Adrenal gland (tissue), 5 donors: ENCODE measurements around the gene RBMS1.

Experiments used
- CTCF ChIP-seq, 6 experiments: fragments of 450-650 bp in 4 of 6; fragments of 200-600 bp in 2 of 6; sonication (generic) in 1 of 6; IDR thresholded peaks; 1 replicate in 5 of 6; 2 replicates in 1 of 6; pipeline versions ENCODE4 v1.5.1 to v1.8.0; 2016 to 2021; ENCODE audit warnings: antibody characterized with exemption in 6 of 6, mild to moderate bottlenecking in 2 of 6, moderate library complexity in 1 of 6
- POLR2A ChIP-seq, 2 donors: fragments of 450-650 bp; IDR thresholded peaks; one replicate each; pipeline ENCODE4 v1.6.1; 2017; ENCODE audit warnings: antibody characterized with exemption in 2 of 2, mild to moderate bottlenecking in 2 of 2, moderate library complexity in 1 of 2
- donor health status: DM: no; HTN: no; CAD: no.

- TF ChIP-seq CTCF (IDR thresholded peaks at IDR 0.05) = no peak
- TF ChIP-seq POLR2A (IDR thresholded peaks at IDR 0.05) = no peak
These were observed 188.4 kb downstream of the RBMS1 start for GRCh38 chr2:160305081-160305750.
